Activated T-cell treated with anti-CD3 and anti-CD28 coated beads, Interleukin-2, amount 50 U/mL, for 4 hours (primary cell): ENCODE measurements around the gene PCDHGA5. TPM values are rescaled to one million over a fixed set of nuclear protein-coding genes. Genes with fewer than 3 reads are reported as not detected.
A peak's percentile ranks its signal among the peaks of the same experiment; 100 is the strongest.
"Not testable (repeated sequence)": the region's sequence is repeated elsewhere in the genome, so short reads cannot be mapped to it uniquely, and the experiment has no call there.

Source experiments
- ATAC-seq, 2 donors: fragments of 200-7000 bp; cut with Tn5 transposase; one replicate each; pipeline ENCODE4 v1.10.0; 2021
- DNase-seq: peaks from one replicate; pipeline ENCODE4 v3.0.0-alpha.2; 2020
- H3K27me3 Mint-ChIP-seq: one replicate; pipeline ENCODE4 v1.8.0; 2021; ENCODE audit warnings: low read depth, mixed read lengths
- H3K36me3 Mint-ChIP-seq: one replicate; pipeline ENCODE4 v1.8.0; 2022; ENCODE audit warnings: mixed read lengths; ENCODE audit not compliant: insufficient read depth
- H3K4me1 Mint-ChIP-seq: one replicate; pipeline ENCODE4 v1.8.0; 2021; ENCODE audit warnings: low read depth, mixed read lengths
- H3K4me3 Mint-ChIP-seq: one replicate; pipeline ENCODE4 v1.8.0; 2021; ENCODE audit warnings: mild to moderate bottlenecking, moderate library complexity, mixed read lengths
- H3K9me3 Mint-ChIP-seq: one replicate; pipeline ENCODE4 v1.8.0; 2021; ENCODE audit warnings: mixed read lengths
- total RNA-seq, 3 donors: library from RNA; stranded (reverse); gene quantifications; one replicate each; pipeline ENCODE4 v1.2.1, GENCODE V29; 2021

Gene PCDHGA5
- total RNA-seq: under 1 TPM; 0.05 to 0.13 (median 0.08) TPM

GRCh38 chr5:141363952-141364660, at the start of gene PCDHGA5:
PCDHGA5 (plus strand) TSS chr5:141364162; CDS start chr5:141364331, 169 bp downstream.
- Mint-ChIP-seq H3K4me3 (no peak within 1 kb of the TSS), H3K4me1 (no peaks in the 10 kb centered on the region), H3K36me3 (peaks cover 3% of the 10 kb centered on the region), H3K9me3 (peaks cover 38% of the 10 kb centered on the region), H3K27me3 (peaks cover 84% of the 10 kb centered on the region)
- ATAC-seq (no peak), DNase-seq (no peak)

- Mint-ChIP-seq H3K4me1 (peaks cover 28% of the 10 kb centered on the region), H3K36me3 (peaks cover 59% of the 10 kb centered on the region), H3K9me3 (peaks cover 61% of the 10 kb centered on the region)
- H3K4me3 Mint-ChIP-seq, H3K27me3 Mint-ChIP-seq, ATAC-seq, DNase-seq: not testable (repeated sequence)
Observed at GRCh38 chr5:141316963-141317362, 47.0 kb upstream of the PCDHGA5 start.

GRCh38 chr5:141319202-141319601, 44.8 kb upstream of the PCDHGA5 start:
- Mint-ChIP-seq H3K9me3 (peaks cover 52% of the 10 kb centered on the region), H3K27me3 (peaks cover 2% of the 10 kb centered on the region), H3K4me3 (peak overlapping the region; percentile 98), H3K4me1 (peaks cover 28% of the 10 kb centered on the region), H3K36me3 (peaks cover 47% of the 10 kb centered on the region)
- ATAC-seq (no peak), DNase-seq (no peak)

DNA sequence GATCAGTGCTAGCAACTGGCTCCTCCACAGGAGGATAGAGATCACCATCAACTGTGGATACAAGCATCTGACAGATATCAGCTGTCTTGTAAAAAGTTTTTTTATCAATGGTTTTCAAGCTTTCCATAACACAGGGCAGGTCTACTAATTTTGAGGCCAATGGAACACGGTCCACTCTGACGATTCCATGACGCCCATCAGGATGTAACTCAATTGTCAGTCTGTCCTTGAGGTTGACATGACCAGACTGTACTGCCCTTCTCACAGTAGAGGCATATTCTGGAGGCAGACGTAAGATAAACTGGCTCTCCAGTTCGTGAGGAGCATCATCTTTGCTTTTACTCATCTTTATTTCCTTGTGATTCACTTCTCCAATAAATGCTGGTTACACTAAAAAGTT, 44.3 kb upstream of the PCDHGA5 start:
- Mint-ChIP-seq H3K36me3 (peaks cover 45% of the 10 kb centered on the region), H3K9me3 (peaks cover 47% of the 10 kb centered on the region), H3K4me1 (peaks cover 28% of the 10 kb centered on the region), H3K4me3 (peak overlapping the region; percentile 98), H3K27me3 (peaks cover 3% of the 10 kb centered on the region)
- DNase-seq: no peak
- ATAC-seq: no peak

- Mint-ChIP-seq H3K36me3 (peaks cover 37% of the 10 kb centered on the region), H3K4me3 (peak within 1 kb of the TSS; percentile 98), H3K9me3 (peaks cover 39% of the 10 kb centered on the region), H3K4me1 (peaks cover 27% of the 10 kb centered on the region), H3K27me3 (peaks cover 3% of the 10 kb centered on the region)
- DNase-seq (peak; percentile 89), ATAC-seq (peak; percentile 96 to 98)
Observed at GRCh38 chr5:141320225-141321169, 43.5 kb upstream of the PCDHGA5 start, which contains the start of gene TAF7. TAF7 (minus strand) TSS chr5:141320784; CDS start chr5:141320044, 740 bp downstream.

- peaks cover 26% of the 10 kb centered on the region for H3K4me1 Mint-ChIP-seq
- H3K36me3 Mint-ChIP-seq: peaks cover 30% of the 10 kb centered on the region
- H3K27me3 Mint-ChIP-seq: peaks cover 13% of the 10 kb centered on the region
- H3K4me3 Mint-ChIP-seq: no peak overlapping the region
- H3K9me3 Mint-ChIP-seq: peaks cover 35% of the 10 kb centered on the region
- DNase-seq (no peak), ATAC-seq (no peak)
Observed at GRCh38 chr5:141322261-141322660, 41.7 kb upstream of the PCDHGA5 start.

- H3K4me3 Mint-ChIP-seq: peak overlapping the region; percentile 90
- H3K4me1 Mint-ChIP-seq: peaks cover 2% of the 10 kb centered on the region
- peaks cover 41% of the 10 kb centered on the region for H3K27me3 Mint-ChIP-seq
- H3K9me3 Mint-ChIP-seq: peaks cover 12% of the 10 kb centered on the region
- DNase-seq: peak; percentile 60
- peaks cover 2% of the 10 kb centered on the region for H3K36me3 Mint-ChIP-seq
- peak; percentile 95 to 99 for ATAC-seq
Observed at GRCh38 chr5:141326088-141326854, 37.7 kb upstream of the PCDHGA5 start.

DNA sequence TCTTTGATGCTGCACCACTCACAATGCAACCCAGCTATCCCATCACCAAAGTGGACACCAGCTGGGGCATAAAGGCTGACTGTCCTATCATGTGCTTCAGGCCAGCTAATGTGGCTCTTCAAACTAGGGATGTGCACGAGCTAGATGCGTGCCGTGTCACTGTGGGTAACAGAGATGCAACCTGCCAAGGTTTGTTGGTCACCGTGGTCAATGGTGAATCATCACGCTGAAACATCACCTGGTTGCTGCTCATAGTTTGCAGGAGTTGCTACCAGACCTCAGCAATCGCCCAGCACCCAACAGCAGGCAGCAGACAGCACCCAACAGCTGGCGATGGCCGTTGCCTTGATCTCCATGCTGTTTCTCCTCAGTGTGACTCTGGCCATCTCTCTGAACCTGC, 35.7 kb upstream of the PCDHGA5 start:
- DNase-seq (no peak), ATAC-seq (no peak)
- H3K36me3 Mint-ChIP-seq: peaks cover 2% of the 10 kb centered on the region

GRCh38 chr5:141330299-141331080, 33.5 kb upstream of the PCDHGA5 start, which contains the start of gene PCDHGA1:
PCDHGA1 (plus strand) TSS chr5:141330514.
- no peak for ATAC-seq
- peaks cover 2% of the 10 kb centered on the region for H3K4me1 Mint-ChIP-seq
- H3K36me3 Mint-ChIP-seq: peaks cover 2% of the 10 kb centered on the region
- H3K4me3 Mint-ChIP-seq: no peak within 1 kb of the TSS
- no peak for DNase-seq
- H3K27me3 Mint-ChIP-seq: peaks cover 70% of the 10 kb centered on the region
- peaks cover 27% of the 10 kb centered on the region for H3K9me3 Mint-ChIP-seq

More for the DNA sequence above, 35.7 kb upstream of the PCDHGA5 start:
- H3K27me3 Mint-ChIP-seq: peaks cover 55% of the 10 kb centered on the region
- no peak overlapping the region for H3K4me3 Mint-ChIP-seq
- H3K4me1 Mint-ChIP-seq: peaks cover 2% of the 10 kb centered on the region
- peaks cover 11% of the 10 kb centered on the region for H3K9me3 Mint-ChIP-seq

- Mint-ChIP-seq H3K9me3 (peaks cover 44% of the 10 kb centered on the region), H3K27me3 (peaks cover 74% of the 10 kb centered on the region)
- not testable (repeated sequence) for ATAC-seq, DNase-seq, H3K4me3 Mint-ChIP-seq, H3K36me3 Mint-ChIP-seq, H3K4me1 Mint-ChIP-seq
Observed at GRCh38 chr5:141332571-141332970, 31.4 kb upstream of the PCDHGA5 start.

- no peak within 1 kb of the TSS for H3K4me3 Mint-ChIP-seq
- no peaks in the 10 kb centered on the region for H3K4me1 Mint-ChIP-seq
- no peak for ATAC-seq
- peaks cover 2% of the 10 kb centered on the region for H3K36me3 Mint-ChIP-seq
- peaks cover 85% of the 10 kb centered on the region for H3K27me3 Mint-ChIP-seq
- peaks cover 54% of the 10 kb centered on the region for H3K9me3 Mint-ChIP-seq
- DNase-seq: no peak
Observed at GRCh38 chr5:141338538-141339306, 25.2 kb upstream of the PCDHGA5 start, which contains the start of gene PCDHGA2. PCDHGA2 (plus strand) TSS chr5:141338760.

DNA sequence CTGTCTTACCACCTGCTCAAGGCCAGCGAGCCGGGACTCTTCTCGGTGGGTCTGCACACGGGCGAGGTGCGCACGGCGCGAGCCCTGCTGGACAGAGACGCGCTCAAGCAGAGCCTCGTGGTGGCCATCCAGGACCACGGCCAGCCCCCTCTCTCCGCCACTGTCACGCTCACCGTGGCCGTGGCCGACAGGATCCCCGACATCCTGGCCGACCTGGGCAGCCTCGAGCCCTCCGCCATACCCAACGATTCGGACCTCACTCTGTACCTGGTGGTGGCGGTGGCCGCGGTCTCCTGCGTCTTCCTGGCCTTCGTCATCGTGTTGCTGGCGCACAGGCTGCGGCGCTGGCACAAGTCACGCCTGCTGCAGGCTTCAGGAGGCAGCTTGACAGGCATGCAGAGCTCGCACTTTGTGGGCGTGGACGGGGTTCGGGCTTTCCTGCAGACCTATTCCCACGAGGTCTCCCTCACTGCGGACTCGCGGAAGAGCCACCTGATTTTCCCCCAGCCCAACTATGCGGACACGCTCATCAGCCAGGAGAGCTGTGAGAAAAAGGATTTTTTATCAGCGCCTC, 23.1 kb upstream of the PCDHGA5 start:
- Mint-ChIP-seq H3K27me3 (peaks cover 87% of the 10 kb centered on the region), H3K9me3 (peaks cover 50% of the 10 kb centered on the region)
- ATAC-seq, H3K36me3 Mint-ChIP-seq, DNase-seq, H3K4me3 Mint-ChIP-seq, H3K4me1 Mint-ChIP-seq: not testable (repeated sequence)
